Measurements from ENCODE around the gene RNF168.
"Not testable (repeated sequence)": the region's sequence is repeated elsewhere in the genome, so short reads cannot be mapped to it uniquely, and the experiment has no call there.

RNF168 gene

GRCh38 chr3:196503196-196504076, at the start of gene RNF168:
Gene RNF168, minus strand, starts transcription at chr3:196503768. Its CDS starts 595 bp downstream, at chr3:196503173.
- peak; percentile 98 for DNase-seq

DNA sequence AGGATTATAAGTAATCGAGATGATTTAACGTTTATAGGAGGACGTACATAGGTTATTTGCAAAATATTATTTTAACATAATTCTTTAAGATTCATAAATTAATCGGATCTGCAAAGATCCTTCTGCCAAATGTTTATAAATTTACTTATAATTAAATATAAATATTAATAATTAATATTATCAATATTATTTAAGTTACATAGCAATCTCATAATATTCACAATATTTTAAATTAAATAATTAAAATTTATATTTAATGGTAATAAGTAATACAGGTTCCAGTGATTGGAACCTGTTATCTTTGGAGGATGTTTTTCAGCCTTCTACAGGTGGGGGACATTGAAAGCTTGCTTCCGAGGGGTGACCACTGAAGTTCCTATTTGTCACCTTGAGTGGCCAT, 48.7 kb upstream of the RNF168 start:
- DNase-seq = no peak

- not testable (repeated sequence) for DNase-seq
These were observed 46.6 kb upstream of the RNF168 start for GRCh38 chr3:196550172-196550571.

DNA sequence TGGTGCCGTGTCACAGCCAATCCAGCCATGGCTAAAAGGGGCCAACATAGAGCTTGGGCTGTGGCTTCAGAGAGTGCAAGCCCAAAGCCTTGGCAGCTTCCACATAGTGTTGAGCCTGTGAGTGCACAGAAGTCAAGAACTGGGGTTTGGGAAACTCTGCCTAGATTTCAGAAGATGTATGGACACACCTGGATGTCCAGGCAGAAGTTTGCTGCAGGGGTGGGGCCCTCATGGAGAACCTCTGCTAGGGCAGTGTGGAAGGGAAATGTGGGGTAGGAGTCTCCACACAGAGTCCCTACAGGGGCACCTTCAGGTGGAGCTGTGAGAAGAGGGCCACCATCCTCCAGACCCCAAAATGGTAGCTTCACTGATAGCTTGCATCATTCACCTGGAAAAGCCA, 45.7 kb upstream of the RNF168 start:
- DNase-seq = not testable (repeated sequence)

- DNase-seq = no peak
These were observed 43.5 kb upstream of the RNF168 start for GRCh38 chr3:196547067-196547466.

GRCh38 chr3:196546537-196546936, 43.0 kb upstream of the RNF168 start:
- DNase-seq = no peak

GRCh38 chr3:196544491-196544992, 41.0 kb upstream of the RNF168 start:
- no peak for DNase-seq

DNA sequence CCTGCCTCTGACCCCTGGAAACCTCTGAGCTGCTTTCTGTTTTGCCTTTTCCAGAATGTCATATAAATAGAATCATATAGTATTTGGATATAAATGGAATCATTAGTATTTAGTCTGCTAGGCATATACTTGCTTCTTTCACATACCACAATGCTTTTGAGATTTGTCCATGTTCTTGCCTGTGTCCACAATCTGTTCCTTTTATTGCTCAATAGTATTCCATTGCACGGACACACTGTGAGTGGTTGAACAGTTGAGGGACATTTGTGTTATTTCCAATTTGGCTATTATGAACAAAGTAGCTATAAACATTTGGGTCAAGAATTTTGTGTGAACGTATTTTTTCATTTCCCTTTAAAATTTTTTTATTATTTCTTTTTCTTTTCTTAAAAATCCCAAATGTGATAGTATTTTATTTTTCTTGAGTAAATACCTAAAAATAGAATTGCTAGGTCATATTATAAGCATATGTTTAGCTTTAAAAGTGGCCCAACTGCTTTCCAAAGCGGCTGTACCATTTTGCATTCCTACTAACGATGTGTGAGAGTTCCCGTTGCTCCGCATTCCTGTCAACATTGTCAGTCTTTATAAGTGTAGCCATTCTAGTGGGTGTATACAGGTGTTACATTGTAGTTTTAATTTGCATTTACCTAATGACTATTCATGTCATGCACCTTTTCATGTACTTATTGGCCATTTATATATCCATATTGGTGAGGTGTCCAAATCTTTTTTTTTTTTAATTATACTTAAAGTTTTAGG, 38.3 kb upstream of the RNF168 start:
- DNase-seq = no peak

DNA sequence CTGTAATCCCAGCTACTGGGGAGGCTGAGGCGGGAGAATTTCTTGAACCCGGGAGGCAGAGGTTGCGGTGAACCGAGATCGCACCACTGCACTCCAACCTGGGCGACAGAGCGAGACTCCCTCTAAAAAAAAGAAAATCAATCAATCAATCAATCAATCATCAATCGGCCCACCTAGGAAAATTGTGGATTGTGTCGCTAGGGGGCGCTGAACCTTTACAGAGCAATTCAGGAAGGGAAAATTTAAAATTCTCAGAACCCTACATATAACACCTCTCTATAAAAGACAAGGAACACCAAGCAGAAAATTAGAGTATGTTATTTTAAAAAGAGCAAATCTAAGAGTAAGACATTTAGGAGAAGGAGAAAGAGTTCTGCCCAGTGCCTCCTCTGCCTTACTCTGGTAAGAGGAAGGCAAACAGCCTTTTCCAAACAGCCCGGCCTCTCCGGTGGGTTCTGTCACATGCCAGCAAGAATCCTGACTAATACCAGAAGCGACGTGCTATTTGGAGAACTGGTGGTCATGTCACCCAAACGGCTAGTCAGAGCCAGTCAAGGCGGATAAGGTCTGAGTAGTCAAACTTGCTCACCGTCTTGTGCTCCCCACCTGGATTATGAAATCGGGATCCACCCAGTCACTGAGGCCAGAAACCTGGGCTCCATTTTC, 33.9 kb upstream of the RNF168 start:
- DNase-seq = no peak

- no peak for DNase-seq
These were observed 29.7 kb upstream of the RNF168 start for GRCh38 chr3:196533260-196533681.

DNA sequence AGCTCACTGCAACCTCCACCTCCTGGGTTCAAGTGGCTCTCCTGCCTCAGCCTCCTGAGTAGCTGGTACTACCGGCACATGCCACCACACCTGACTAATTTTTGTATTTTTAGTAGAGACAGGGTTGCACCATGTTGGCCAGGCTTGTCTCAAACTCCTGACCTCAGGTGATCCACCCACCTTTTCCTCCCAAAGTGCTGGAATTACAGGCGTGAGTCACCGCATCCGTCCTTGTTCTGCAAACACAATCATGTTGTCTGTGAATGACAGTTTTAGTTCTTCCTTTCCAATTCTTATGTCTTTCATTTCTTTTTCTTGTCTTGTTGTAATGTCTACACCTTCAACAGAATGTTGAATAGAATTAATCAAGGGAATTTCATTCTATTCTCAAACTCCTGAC, 27.9 kb upstream of the RNF168 start:
- no peak for DNase-seq

- peak; percentile 73 for DNase-seq
These were observed 25.2 kb upstream of the RNF168 start for GRCh38 chr3:196528639-196529233.

GRCh38 chr3:196525141-196525540, 21.6 kb upstream of the RNF168 start:
- no peak for DNase-seq

- peak; percentile 22 for DNase-seq
These were observed 21.0 kb upstream of the RNF168 start for GRCh38 chr3:196524527-196524926.

GRCh38 chr3:196523841-196524240, 20.3 kb upstream of the RNF168 start:
- DNase-seq = no peak

GRCh38 chr3:196521291-196521690, 17.7 kb upstream of the RNF168 start:
- DNase-seq = not testable (repeated sequence)

GRCh38 chr3:196519718-196520082, 16.1 kb upstream of the RNF168 start:
- no peak for DNase-seq

GRCh38 chr3:196518966-196519717, 15.6 kb upstream of the RNF168 start:
- peak; percentile 64 for DNase-seq

DNA sequence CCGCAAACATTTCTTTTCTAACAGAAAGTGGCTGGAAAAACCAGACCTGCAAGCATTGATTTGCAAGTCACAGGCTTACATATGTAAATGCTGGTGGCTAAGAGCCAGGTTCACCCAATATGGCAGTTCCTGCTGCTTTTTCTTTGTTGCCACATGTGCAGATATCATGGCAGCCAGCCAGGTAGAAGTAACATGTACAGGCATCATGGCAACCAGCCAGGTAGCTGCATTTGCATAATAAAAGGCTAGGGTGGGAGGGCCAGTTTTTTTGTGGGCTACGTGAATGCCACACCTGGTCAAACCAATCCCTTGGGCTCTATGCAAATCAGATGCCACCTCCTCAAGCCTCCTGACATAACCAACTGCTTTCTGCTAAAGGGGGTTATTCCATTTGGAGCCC, 14.4 kb upstream of the RNF168 start:
- DNase-seq = peak; percentile 94

DNA sequence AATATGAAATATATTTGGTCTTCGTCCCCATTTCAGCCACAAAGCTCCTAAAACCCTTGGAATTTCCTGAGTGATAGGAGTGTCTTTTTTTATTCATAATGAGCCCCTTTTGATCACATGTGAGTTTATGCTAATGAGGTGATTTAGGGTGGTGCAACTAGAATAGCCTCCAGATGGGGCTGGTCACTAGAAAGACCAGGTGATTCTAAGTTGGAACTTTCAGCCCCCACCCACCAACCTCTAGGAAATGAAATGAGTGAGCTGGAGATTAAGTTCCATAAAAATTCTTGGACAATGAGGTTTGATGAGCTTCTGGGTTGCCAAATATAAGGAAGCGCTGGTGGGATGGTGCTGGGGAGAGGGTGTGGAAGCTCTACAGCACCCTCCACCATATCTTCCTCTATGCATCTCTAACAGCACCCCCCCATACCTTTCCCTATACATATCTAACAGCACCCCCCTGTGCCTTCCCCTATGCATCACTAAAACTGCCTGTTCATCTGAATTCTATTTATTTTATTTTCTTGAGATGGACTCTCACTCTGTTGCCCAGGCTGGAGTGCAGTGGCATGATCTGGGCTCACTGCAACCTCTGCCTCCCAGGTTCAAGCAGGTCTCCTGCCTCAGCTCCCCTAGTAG, 13.7 kb upstream of the RNF168 start:
- no peak for DNase-seq

DNA sequence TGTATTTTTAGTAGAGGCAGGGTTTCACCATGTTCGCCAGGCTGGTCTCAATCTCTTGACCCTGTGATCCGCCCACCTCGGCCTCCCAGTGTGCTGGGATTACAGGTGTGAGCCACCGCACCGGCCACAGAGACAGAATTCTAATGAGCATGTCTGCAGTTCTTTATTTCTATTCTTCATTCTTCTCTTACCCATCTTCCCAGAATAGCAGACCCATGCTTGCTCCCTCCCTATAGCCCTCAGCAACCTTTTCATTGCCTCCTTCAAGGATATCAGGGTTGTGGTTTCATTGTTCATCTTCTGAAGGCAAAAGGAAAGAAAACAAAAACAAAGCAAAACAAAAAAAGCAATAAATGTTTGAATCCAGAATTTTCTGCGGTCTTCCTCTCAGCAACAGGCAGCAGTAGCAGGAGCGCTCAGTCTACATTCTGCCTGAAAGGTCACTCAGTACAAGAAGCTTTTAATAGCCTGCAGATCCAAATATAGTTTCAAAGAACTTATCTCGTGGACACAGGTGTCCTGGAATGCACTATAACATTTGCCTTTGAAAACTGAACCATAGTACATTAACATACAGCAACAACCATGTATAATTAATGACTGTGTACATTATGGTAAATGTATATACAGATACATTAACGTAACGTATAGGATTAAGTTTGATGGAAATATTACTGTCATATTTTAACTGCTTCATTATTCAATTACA, 11.5 kb upstream of the RNF168 start, which contains the start of gene SMCO1:
SMCO1 (minus strand) TSS at position 434 of the 709 bp plus-strand sequence; CDS start at position 297, 137 bp downstream.
- no peak for DNase-seq
